ENCODE results near the gene CPVL.

Gene CPVL

DNA sequence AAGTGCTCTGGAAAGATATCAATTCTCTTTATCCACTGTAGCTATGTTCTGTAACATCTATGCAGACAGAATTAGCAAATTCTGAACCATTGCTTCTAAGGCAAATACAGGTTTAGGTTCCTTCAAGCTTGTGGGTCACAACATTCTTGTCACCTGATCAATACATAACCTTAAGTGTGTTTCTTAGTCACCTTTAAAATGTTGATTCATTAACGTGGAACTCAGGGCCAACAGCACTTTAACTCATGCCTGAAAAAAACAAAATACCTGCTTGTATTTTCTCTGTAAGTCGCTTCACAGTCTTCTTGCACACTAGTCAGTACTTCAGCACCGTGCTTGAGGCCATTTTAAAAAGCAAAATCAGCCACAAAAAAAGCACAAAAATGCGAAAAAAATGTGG is 153.0 kb downstream of the CPVL start:
- TF ChIP-seq EZH2phosphoT487 (IDR thresholded peaks at IDR 0.05; ENCODE audit: low read depth), result no peak
- TF ChIP-seq, protein P1, sequence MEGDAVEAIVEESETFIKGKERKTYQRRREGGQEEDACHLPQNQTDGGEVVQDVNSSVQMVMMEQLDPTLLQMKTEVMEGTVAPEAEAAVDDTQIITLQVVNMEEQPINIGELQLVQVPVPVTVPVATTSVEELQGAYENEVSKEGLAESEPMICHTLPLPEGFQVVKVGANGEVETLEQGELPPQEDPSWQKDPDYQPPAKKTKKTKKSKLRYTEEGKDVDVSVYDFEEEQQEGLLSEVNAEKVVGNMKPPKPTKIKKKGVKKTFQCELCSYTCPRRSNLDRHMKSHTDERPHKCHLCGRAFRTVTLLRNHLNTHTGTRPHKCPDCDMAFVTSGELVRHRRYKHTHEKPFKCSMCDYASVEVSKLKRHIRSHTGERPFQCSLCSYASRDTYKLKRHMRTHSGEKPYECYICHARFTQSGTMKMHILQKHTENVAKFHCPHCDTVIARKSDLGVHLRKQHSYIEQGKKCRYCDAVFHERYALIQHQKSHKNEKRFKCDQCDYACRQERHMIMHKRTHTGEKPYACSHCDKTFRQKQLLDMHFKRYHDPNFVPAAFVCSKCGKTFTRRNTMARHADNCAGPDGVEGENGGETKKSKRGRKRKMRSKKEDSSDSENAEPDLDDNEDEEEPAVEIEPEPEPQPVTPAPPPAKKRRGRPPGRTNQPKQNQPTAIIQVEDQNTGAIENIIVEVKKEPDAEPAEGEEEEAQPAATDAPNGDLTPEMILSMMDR (IDR thresholded peaks at IDR 0.05; ENCODE audit: low read depth, low read length), result no peak
- Histone ChIP-seq H2AFZ (ENCODE audit: low read depth, low read length) (no peak overlapping the region), H3K27ac (ENCODE audit: low read length) (no peak overlapping the region), H3K9ac (ENCODE audit: low read length) (no peak overlapping the region), H3K79me2 (ENCODE audit: low read length) (no peaks in the 10 kb centered on the region), H3K27me3 (ENCODE audit: low read depth, low read length) (no peaks in the 10 kb centered on the region), H3K36me3 (replicated peaks; ENCODE audit: low read depth, low read length) (no peaks in the 10 kb centered on the region), H4K20me1 (ENCODE audit: insufficient read depth, low read length) (no peaks in the 10 kb centered on the region), H3K4me2 (ENCODE audit: low read length) (no peak overlapping the region), H3K4me1 (ENCODE audit: low read length) (no peaks in the 10 kb centered on the region), H3K9me3 (ENCODE audit: insufficient read depth, low read length) (no peaks in the 10 kb centered on the region), H3K4me3 (ENCODE audit: low read length) (no peak overlapping the region)

GRCh38 chr7:28992798-28993197 is 153.5 kb downstream of the CPVL start:
- Histone ChIP-seq H4K20me1 (ENCODE audit: insufficient read depth, low read length) (no peaks in the 10 kb centered on the region), H3K9ac (ENCODE audit: low read length) (no peak overlapping the region), H3K27me3 (ENCODE audit: low read depth, low read length) (no peaks in the 10 kb centered on the region), H3K4me2 (ENCODE audit: low read length) (no peak overlapping the region), H3K9me3 (ENCODE audit: insufficient read depth, low read length) (no peaks in the 10 kb centered on the region), H3K36me3 (replicated peaks; ENCODE audit: low read depth, low read length) (no peaks in the 10 kb centered on the region), H3K4me3 (ENCODE audit: low read length) (no peak overlapping the region), H2AFZ (ENCODE audit: low read depth, low read length) (no peak overlapping the region), H3K27ac (ENCODE audit: low read length) (no peak overlapping the region), H3K4me1 (ENCODE audit: low read length) (no peaks in the 10 kb centered on the region), H3K79me2 (ENCODE audit: low read length) (no peaks in the 10 kb centered on the region)
- TF ChIP-seq EZH2phosphoT487 (IDR thresholded peaks at IDR 0.05; ENCODE audit: low read depth), result no peak
- TF ChIP-seq, protein P1 (IDR thresholded peaks at IDR 0.05; ENCODE audit: low read depth, low read length), result no peak

- no peaks in the 10 kb centered on the region for H3K4me1 ChIP-seq (ENCODE audit: low read length)
- no peak overlapping the region for H3K9ac ChIP-seq (ENCODE audit: low read length)
- H2AFZ ChIP-seq (ENCODE audit: low read depth, low read length), result no peak overlapping the region
- H4K20me1 ChIP-seq (ENCODE audit: insufficient read depth, low read length), result no peaks in the 10 kb centered on the region
- TF ChIP-seq EZH2phosphoT487 (IDR thresholded peaks at IDR 0.05; ENCODE audit: low read depth), result no peak
- TF ChIP-seq, protein P1 (IDR thresholded peaks at IDR 0.05; ENCODE audit: low read depth, low read length), result no peak
- no peak overlapping the region for H3K4me3 ChIP-seq (ENCODE audit: low read length)
- H3K9me3 ChIP-seq (ENCODE audit: insufficient read depth, low read length), result no peaks in the 10 kb centered on the region
- no peaks in the 10 kb centered on the region for H3K79me2 ChIP-seq (ENCODE audit: low read length)
- peaks cover 12% of the 10 kb centered on the region; the same call in 1 of the 2 replicates for H3K27me3 ChIP-seq (ENCODE audit: low read depth, low read length)
- H3K27ac ChIP-seq (ENCODE audit: low read length), result no peak overlapping the region
- no peaks in the 10 kb centered on the region for H3K36me3 ChIP-seq (replicated peaks; ENCODE audit: low read depth, low read length)
- H3K4me2 ChIP-seq (ENCODE audit: low read length), result no peak overlapping the region
Measured at GRCh38 chr7:28990200-28990960, 156.0 kb downstream of the CPVL start.

DNA sequence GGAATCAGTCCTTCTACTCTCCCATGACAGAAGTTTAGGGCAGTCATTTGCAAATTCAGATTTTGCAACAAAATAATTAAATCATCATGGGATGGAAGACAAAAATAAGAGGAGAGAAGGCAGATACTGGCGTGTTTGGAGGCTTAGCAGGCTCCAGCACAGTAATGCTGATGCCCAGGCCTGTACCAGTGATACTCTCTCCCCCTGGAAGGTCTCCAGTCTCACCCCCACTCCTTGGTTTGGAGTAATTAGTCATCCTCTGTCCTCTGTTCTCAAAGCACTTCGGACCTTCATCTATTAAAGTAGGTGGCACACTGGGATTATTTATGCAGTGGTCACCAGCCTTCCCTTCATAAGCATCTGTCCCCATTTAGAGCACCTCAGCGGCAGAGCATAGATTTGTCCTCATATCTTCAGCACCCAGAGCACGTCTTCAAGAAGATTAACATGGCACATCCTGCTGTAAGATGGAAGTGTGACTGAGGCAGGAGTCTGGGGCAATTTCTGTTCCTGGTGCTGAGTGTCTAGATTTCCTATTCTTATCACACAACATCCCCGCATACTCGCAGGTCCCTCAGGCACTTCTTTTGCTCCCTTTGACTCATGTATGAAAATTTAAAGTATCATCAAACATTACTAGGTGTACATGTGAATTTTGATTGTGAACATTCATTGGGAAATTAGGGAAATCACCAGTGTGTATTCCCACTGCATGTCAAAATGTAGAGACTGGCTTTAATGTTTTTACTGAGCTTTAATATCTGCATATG is 156.9 kb downstream of the CPVL start:
- no peak overlapping the region for H3K27ac ChIP-seq (ENCODE audit: low read length)
- H3K9me3 ChIP-seq (ENCODE audit: insufficient read depth, low read length), result no peaks in the 10 kb centered on the region
- H3K4me1 ChIP-seq (ENCODE audit: low read length), result no peaks in the 10 kb centered on the region
- H3K36me3 ChIP-seq (replicated peaks; ENCODE audit: low read depth, low read length), result no peaks in the 10 kb centered on the region
- no peak overlapping the region for H3K9ac ChIP-seq (ENCODE audit: low read length)
- peaks cover 13% of the 10 kb centered on the region; the same call in 1 of the 2 replicates for H3K27me3 ChIP-seq (ENCODE audit: low read depth, low read length)
- H3K4me2 ChIP-seq (ENCODE audit: low read length), result no peak overlapping the region
- TF ChIP-seq, protein P1 (IDR thresholded peaks at IDR 0.05; ENCODE audit: low read depth, low read length), result no peak
- no peaks in the 10 kb centered on the region for H4K20me1 ChIP-seq (ENCODE audit: insufficient read depth, low read length)
- H3K79me2 ChIP-seq (ENCODE audit: low read length), result no peaks in the 10 kb centered on the region
- H2AFZ ChIP-seq (ENCODE audit: low read depth, low read length), result no peak overlapping the region
- no peak overlapping the region for H3K4me3 ChIP-seq (ENCODE audit: low read length)

Data from OCI-LY3 (cell line).